Stomach (tissue), 4 donors: ENCODE measurements around the gene FUOM.

Experiments used
- CTCF ChIP-seq, 7 experiments: fragments of 450-650 bp in 4 of 7; fragments of 200-600 bp in 3 of 7; sonication (generic) in 3 of 7; IDR thresholded peaks; one replicate each; pipeline ENCODE4 v1.5.1; 2016 to 2019; ENCODE audit warnings: antibody characterized with exemption in 7 of 7, control low read depth in 2 of 7, mild to moderate bottlenecking in 1 of 7
- EP300 ChIP-seq: sonication (generic); formaldehyde crosslinking; IDR thresholded peaks from one replicate; pipeline ENCODE4 v1.6.1; 2017; ENCODE audit warnings: antibody characterized with exemption
- POLR2A ChIP-seq, 4 donors: fragments of 450-650 bp; IDR thresholded peaks; one replicate each; pipeline ENCODE4 v1.6.1; 2016; ENCODE audit warnings: antibody characterized with exemption in 4 of 4, control low read depth in 2 of 4, mild to moderate bottlenecking in 1 of 4, moderate library complexity in 1 of 4
- POLR2AphosphoS5 ChIP-seq, 3 donors: sonication (generic); formaldehyde crosslinking; IDR thresholded peaks; one replicate each; pipeline ENCODE4 v1.6.1; 2016; ENCODE audit warnings: antibody characterized with exemption in 3 of 3

- no peak for TF ChIP-seq POLR2A (IDR thresholded peaks at IDR 0.05)
- no peak for TF ChIP-seq POLR2AphosphoS5 (IDR thresholded peaks at IDR 0.05)
- TF ChIP-seq CTCF (IDR thresholded peaks at IDR 0.05): no peak
- TF ChIP-seq EP300: no peak
Observed at GRCh38 chr10:133334503-133335245, 23.1 kb downstream of the FUOM start.
